SK-N-SH treated with all-trans-retinoic acid at 6 μM for 48 hours (cell line): ENCODE results near the gene GABARAPL1.

Experiments
- ATAC-seq: fragments of 200-7000 bp; cut with Tn5 transposase; 3 replicates; pipeline ENCODE4 v1.9.1; 2020; ENCODE audit warnings: mild to moderate bottlenecking, moderate library complexity
- ARNTL ChIP-seq: fragments of 450-650 bp; formaldehyde crosslinking; IDR thresholded peaks from 2 replicates; pipeline ENCODE4 v1.5.0; 2020; ENCODE audit warnings: low read depth, mild to moderate bottlenecking, moderate library complexity, borderline replicate concordance
- BACH2 ChIP-seq: fragments of 250-450 bp; sonication (Bioruptor Pico); IDR thresholded peaks from 2 replicates; pipeline ENCODE4 v1.9.0; 2021; ENCODE audit warnings: mild to moderate bottlenecking, borderline replicate concordance
- CSDC2 ChIP-seq: fragments of 250-450 bp; sonication (Bioruptor Pico); IDR thresholded peaks from 2 replicates; pipeline ENCODE4 v1.5.0; 2020; ENCODE audit warnings: mild to moderate bottlenecking, moderate library complexity
- ESRRG ChIP-seq: fragments of 250-450 bp; sonication (Bioruptor Pico); IDR thresholded peaks from 2 replicates; pipeline ENCODE4 v1.6.1; 2021; ENCODE audit warnings: mild to moderate bottlenecking
- GLIS3 ChIP-seq: fragments of 250-450 bp; sonication (Bioruptor Pico); IDR thresholded peaks from 2 replicates; pipeline ENCODE4 v1.5.0; 2020; ENCODE audit warnings: mild to moderate bottlenecking, moderate library complexity
- ISL1 ChIP-seq: fragments of 250-450 bp; sonication (Bioruptor Pico); IDR thresholded peaks from 2 replicates; pipeline ENCODE4 v2.1.2; 2022; ENCODE audit warnings: mild to moderate bottlenecking, moderate library complexity
- OSR1 ChIP-seq: fragments of 250-450 bp; sonication (Bioruptor Pico); IDR thresholded peaks from 2 replicates; pipeline ENCODE4 v1.8.0; 2022; ENCODE audit warnings: moderate library complexity, mild to moderate bottlenecking, inconsistent platforms
- PPARA ChIP-seq: fragments of 250-450 bp; sonication (Bioruptor Pico); IDR thresholded peaks from 2 replicates; pipeline ENCODE4 v1.5.0; 2020; ENCODE audit warnings: mild to moderate bottlenecking, borderline replicate concordance
- RARB ChIP-seq: fragments of 250-450 bp; sonication (Bioruptor Pico); IDR thresholded peaks from 2 replicates; pipeline ENCODE4 v1.8.0; 2021; ENCODE audit warnings: mild to moderate bottlenecking, moderate library complexity
- SNAI2 ChIP-seq: fragments of 250-450 bp; sonication (Bioruptor Pico); IDR thresholded peaks from 2 replicates; pipeline ENCODE4 v1.5.0; 2020; ENCODE audit warnings: mild to moderate bottlenecking, moderate library complexity
- TCF4 ChIP-seq: fragments of 250-450 bp; sonication (Bioruptor Pico); IDR thresholded peaks from 2 replicates; pipeline ENCODE4 v1.8.0; 2021; ENCODE audit warnings: mild to moderate bottlenecking, moderate library complexity, borderline replicate concordance
- TSHZ2 ChIP-seq: fragments of 250-450 bp; sonication (Bioruptor Pico); IDR thresholded peaks from 2 replicates; pipeline ENCODE4 v1.5.0; 2020; ENCODE audit warnings: mild to moderate bottlenecking, moderate library complexity
- ZC3H10 ChIP-seq: fragments of 250-450 bp; sonication (Bioruptor Pico); IDR thresholded peaks from 2 replicates; pipeline ENCODE4 v1.5.1; 2021; ENCODE audit warnings: mild to moderate bottlenecking, moderate library complexity
- ZFP3 ChIP-seq: fragments of 250-450 bp; sonication (Bioruptor Pico); IDR thresholded peaks from 2 replicates; pipeline ENCODE4 v1.5.0; 2020; ENCODE audit warnings: mild to moderate bottlenecking, moderate library complexity
- ZFP30 ChIP-seq: fragments of 450-650 bp; formaldehyde crosslinking; IDR thresholded peaks from 2 replicates; pipeline ENCODE4 v1.5.0; 2022; ENCODE audit warnings: mild to moderate bottlenecking, moderate library complexity
- ZNF565 ChIP-seq: fragments of 450-650 bp; formaldehyde crosslinking; conservative IDR thresholded peaks from 2 replicates; pipeline ENCODE4 v1.5.0; 2020; ENCODE audit warnings: low read depth, mild to moderate bottlenecking, moderate library complexity
- ZNF70 ChIP-seq: fragments of 450-650 bp; formaldehyde crosslinking; IDR thresholded peaks from 2 replicates; pipeline ENCODE4 v1.5.0; 2020; ENCODE audit warnings: mild to moderate bottlenecking, moderate library complexity
- ZNF8 ChIP-seq: fragments of 450-650 bp; formaldehyde crosslinking; IDR thresholded peaks from 2 replicates; pipeline ENCODE4 v1.5.0; 2020; ENCODE audit warnings: mild to moderate bottlenecking, moderate library complexity
- TF ChIP-seq, protein P1 (sequence below): fragments of 250-450 bp; sonication (Bioruptor Pico); IDR thresholded peaks from 2 replicates; pipeline ENCODE4 v1.8.0; 2020; ENCODE audit warnings: mild to moderate bottlenecking, moderate library complexity, borderline replicate concordance
- TF ChIP-seq, protein P2 (sequence below): fragments of 250-450 bp; sonication (Bioruptor Pico); IDR thresholded peaks from 2 replicates; pipeline ENCODE4 v1.8.0; 2021; ENCODE audit warnings: low read depth, mild to moderate bottlenecking, moderate library complexity, borderline replicate concordance
- TF ChIP-seq, protein P3 (sequence below): fragments of 250-450 bp; sonication (Bioruptor Pico); IDR thresholded peaks from 2 replicates; pipeline ENCODE4 v1.5.1; 2020; ENCODE audit warnings: low read depth, mild to moderate bottlenecking, moderate library complexity
- TF ChIP-seq, protein P4 (sequence below): fragments of 250-450 bp; sonication (Bioruptor Pico); IDR thresholded peaks from 2 replicates; pipeline ENCODE4 v1.5.1; 2021; ENCODE audit warnings: mild to moderate bottlenecking, moderate library complexity

The GABARAPL1 gene

GRCh38 chr12:10256064-10256463 is 43.4 kb downstream of the GABARAPL1 start:
- TF ChIP-seq RARB (CRISPR knock-in tag): no peak
- TF ChIP-seq, protein P1, sequence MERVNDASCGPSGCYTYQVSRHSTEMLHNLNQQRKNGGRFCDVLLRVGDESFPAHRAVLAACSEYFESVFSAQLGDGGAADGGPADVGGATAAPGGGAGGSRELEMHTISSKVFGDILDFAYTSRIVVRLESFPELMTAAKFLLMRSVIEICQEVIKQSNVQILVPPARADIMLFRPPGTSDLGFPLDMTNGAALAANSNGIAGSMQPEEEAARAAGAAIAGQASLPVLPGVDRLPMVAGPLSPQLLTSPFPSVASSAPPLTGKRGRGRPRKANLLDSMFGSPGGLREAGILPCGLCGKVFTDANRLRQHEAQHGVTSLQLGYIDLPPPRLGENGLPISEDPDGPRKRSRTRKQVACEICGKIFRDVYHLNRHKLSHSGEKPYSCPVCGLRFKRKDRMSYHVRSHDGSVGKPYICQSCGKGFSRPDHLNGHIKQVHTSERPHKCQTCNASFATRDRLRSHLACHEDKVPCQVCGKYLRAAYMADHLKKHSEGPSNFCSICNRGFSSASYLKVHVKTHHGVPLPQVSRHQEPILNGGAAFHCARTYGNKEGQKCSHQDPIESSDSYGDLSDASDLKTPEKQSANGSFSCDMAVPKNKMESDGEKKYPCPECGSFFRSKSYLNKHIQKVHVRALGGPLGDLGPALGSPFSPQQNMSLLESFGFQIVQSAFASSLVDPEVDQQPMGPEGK (CRISPR knock-in tag): no peak
- ATAC-seq: no peak

DNA sequence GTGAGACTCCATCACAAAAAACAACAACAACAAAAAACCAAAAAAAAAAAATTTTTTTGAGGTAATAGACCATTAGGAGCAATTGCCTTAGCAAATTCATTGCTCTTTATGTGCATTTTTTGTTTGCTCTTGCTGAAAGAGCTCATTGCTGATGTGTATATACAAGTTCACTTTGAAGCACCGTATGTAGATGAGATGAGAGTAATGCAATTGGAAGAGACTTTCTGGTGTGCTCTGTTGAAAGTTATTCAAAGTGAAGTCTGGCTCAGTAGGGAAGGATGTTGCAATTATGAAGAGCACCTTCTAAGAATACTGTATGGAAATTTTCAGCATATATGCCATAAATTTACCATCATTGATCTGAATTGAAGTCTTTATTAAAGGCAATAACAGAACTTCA is 48.2 kb downstream of the GABARAPL1 start:
- no peak for ATAC-seq
- TF ChIP-seq ZNF8 (CRISPR knock-in tag) (no peak), TSHZ2 (CRISPR knock-in tag) (no peak), CSDC2 (CRISPR knock-in tag) (no peak), BACH2 (no peak), ZFP3 (CRISPR knock-in tag) (no peak), RARB (CRISPR knock-in tag) (no peak), ZC3H10 (CRISPR knock-in tag) (no peak), PPARA (no peak), TCF4 (CRISPR knock-in tag) (no peak), ZFP30 (CRISPR knock-in tag) (no peak), SNAI2 (CRISPR knock-in tag) (no peak), ESRRG (CRISPR knock-in tag) (no peak), ZNF565 (no peak), ISL1 (CRISPR knock-in tag) (no peak), GLIS3 (CRISPR knock-in tag) (no peak), OSR1 (CRISPR knock-in tag) (no peak)
- TF ChIP-seq, protein P2, sequence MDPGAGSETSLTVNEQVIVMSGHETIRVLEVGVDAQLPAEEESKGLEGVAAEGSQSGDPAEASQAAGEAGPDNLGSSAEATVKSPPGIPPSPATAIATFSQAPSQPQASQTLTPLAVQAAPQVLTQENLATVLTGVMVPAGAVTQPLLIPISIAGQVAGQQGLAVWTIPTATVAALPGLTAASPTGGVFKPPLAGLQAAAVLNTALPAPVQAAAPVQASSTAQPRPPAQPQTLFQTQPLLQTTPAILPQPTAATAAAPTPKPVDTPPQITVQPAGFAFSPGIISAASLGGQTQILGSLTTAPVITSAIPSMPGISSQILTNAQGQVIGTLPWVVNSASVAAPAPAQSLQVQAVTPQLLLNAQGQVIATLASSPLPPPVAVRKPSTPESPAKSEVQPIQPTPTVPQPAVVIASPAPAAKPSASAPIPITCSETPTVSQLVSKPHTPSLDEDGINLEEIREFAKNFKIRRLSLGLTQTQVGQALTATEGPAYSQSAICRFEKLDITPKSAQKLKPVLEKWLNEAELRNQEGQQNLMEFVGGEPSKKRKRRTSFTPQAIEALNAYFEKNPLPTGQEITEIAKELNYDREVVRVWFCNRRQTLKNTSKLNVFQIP (CRISPR knock-in tag): no peak
- TF ChIP-seq, protein P3, sequence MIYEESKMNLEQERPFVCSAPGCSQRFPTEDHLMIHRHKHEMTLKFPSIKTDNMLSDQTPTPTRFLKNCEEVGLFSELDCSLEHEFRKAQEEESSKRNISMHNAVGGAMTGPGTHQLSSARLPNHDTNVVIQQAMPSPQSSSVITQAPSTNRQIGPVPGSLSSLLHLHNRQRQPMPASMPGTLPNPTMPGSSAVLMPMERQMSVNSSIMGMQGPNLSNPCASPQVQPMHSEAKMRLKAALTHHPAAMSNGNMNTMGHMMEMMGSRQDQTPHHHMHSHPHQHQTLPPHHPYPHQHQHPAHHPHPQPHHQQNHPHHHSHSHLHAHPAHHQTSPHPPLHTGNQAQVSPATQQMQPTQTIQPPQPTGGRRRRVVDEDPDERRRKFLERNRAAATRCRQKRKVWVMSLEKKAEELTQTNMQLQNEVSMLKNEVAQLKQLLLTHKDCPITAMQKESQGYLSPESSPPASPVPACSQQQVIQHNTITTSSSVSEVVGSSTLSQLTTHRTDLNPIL (CRISPR knock-in tag): no peak
- TF ChIP-seq, protein P4, sequence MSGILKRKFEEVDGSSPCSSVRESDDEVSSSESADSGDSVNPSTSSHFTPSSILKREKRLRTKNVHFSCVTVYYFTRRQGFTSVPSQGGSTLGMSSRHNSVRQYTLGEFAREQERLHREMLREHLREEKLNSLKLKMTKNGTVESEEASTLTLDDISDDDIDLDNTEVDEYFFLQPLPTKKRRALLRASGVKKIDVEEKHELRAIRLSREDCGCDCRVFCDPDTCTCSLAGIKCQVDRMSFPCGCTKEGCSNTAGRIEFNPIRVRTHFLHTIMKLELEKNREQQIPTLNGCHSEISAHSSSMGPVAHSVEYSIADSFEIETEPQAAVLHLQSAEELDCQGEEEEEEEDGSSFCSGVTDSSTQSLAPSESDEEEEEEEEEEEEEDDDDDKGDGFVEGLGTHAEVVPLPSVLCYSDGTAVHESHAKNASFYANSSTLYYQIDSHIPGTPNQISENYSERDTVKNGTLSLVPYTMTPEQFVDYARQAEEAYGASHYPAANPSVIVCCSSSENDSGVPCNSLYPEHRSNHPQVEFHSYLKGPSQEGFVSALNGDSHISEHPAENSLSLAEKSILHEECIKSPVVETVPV (CRISPR knock-in tag): no peak
- TF ChIP-seq, protein P1 (CRISPR knock-in tag): no peak

- no peak for ATAC-seq
- TF ChIP-seq GLIS3 (CRISPR knock-in tag) (no peak), ESRRG (CRISPR knock-in tag) (no peak), ARNTL (no peak), ZNF565 (no peak), BACH2 (no peak), TCF4 (CRISPR knock-in tag) (no peak), SNAI2 (CRISPR knock-in tag) (no peak), OSR1 (CRISPR knock-in tag) (no peak), ZNF70 (CRISPR knock-in tag) (no peak)
- TF ChIP-seq, protein P2 (CRISPR knock-in tag): no peak
- TF ChIP-seq, protein P4 (CRISPR knock-in tag): no peak
- TF ChIP-seq, protein P3 (CRISPR knock-in tag): no peak
Measured at GRCh38 chr12:10268037-10268436, 55.4 kb downstream of the GABARAPL1 start.
